22Rv1 (cell line): Measurements from ENCODE around the gene TMEM259.
A peak's percentile ranks its signal among the peaks of the same experiment; 100 is the strongest.

Source experiments
- H3K27ac ChIP-seq: fragments of 450-650 bp; 2 replicates; pipeline ENCODE4 v1.5.1; 2017
- ZFX ChIP-seq: fragments of 450-650 bp; IDR thresholded peaks from 2 replicates; pipeline ENCODE4 v1.6.1; 2017; ENCODE audit warnings: antibody characterized with exemption, borderline replicate concordance
- TF ChIP-seq, protein P1 (sequence below): fragments of 450-650 bp; IDR thresholded peaks from 2 replicates; pipeline ENCODE4 v1.5.1; 2017; ENCODE audit warnings: mild to moderate bottlenecking

TMEM259 gene

DNA sequence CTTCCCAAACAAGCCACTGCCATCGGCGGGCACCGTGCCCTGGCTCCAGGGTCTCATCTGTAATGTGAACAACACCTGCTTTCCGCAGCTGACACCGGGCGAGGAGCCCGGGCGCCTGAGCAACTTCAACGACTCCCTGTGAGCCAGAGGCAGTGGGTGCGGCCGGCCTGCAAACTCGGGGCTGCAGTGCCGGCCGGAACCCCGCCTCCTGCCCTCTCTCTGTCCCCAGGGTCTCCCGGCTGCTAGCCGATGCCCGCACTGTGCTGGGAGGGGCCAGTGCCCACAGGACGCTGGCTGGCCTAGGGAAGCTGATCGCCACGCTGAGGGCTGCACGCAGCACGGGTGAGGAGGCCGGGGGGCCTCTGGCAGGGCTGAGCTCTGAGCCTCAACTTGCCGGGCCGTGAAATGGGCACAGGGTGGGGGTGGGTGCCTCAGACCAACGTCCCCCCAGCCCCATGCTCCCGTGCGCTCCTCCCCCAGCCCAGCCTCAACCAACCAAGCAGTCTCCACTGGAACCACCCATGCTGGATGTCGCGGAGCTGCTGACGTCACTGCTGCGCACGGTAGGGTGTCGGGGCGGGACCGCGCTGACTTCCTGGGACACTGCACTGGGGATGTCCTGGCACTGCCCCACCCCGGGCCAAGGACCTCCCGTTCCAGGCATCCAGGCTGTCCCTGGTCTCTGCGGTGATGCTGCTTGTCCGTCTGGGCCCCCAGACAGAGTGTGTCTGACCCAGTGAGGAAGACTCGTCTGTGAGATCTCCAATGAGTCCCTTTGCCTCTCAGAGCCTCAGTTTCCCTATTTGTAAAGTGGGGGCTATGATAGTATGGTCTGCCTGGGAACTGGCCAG lies 21.1 kb upstream of the TMEM259 start:
- TF ChIP-seq, protein P1, sequence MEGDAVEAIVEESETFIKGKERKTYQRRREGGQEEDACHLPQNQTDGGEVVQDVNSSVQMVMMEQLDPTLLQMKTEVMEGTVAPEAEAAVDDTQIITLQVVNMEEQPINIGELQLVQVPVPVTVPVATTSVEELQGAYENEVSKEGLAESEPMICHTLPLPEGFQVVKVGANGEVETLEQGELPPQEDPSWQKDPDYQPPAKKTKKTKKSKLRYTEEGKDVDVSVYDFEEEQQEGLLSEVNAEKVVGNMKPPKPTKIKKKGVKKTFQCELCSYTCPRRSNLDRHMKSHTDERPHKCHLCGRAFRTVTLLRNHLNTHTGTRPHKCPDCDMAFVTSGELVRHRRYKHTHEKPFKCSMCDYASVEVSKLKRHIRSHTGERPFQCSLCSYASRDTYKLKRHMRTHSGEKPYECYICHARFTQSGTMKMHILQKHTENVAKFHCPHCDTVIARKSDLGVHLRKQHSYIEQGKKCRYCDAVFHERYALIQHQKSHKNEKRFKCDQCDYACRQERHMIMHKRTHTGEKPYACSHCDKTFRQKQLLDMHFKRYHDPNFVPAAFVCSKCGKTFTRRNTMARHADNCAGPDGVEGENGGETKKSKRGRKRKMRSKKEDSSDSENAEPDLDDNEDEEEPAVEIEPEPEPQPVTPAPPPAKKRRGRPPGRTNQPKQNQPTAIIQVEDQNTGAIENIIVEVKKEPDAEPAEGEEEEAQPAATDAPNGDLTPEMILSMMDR, result no peak
- TF ChIP-seq ZFX, result no peak
- H3K27ac ChIP-seq, result no peak overlapping the region

DNA sequence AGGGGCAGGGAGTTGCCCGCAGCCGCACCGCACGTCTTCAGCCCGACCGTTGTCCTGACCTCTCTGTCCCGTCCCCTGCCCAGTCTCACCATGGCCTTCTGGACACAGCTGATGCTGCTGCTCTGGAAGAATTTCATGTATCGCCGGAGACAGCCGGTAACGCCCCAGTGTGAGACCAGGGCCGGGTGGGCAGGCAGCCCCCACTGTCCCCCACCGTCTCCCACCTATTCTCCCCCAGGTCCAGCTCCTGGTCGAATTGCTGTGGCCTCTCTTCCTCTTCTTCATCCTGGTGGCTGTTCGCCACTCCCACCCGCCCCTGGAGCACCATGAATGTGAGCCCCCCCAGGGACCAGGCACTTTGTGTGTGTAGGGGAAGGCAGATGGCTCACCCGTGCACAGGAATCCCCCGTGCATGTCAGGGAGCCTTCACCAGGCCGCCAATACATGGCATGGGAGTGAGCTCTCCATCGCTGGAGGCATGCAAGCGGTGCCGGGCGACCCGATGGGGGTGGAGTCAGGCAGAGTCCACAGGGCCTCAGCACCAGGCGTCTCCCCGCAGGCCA lies 20.4 kb upstream of the TMEM259 start:
- peak overlapping the region; percentile 80 for H3K27ac ChIP-seq
- TF ChIP-seq ZFX, result no peak
- TF ChIP-seq, protein P1, result no peak

DNA sequence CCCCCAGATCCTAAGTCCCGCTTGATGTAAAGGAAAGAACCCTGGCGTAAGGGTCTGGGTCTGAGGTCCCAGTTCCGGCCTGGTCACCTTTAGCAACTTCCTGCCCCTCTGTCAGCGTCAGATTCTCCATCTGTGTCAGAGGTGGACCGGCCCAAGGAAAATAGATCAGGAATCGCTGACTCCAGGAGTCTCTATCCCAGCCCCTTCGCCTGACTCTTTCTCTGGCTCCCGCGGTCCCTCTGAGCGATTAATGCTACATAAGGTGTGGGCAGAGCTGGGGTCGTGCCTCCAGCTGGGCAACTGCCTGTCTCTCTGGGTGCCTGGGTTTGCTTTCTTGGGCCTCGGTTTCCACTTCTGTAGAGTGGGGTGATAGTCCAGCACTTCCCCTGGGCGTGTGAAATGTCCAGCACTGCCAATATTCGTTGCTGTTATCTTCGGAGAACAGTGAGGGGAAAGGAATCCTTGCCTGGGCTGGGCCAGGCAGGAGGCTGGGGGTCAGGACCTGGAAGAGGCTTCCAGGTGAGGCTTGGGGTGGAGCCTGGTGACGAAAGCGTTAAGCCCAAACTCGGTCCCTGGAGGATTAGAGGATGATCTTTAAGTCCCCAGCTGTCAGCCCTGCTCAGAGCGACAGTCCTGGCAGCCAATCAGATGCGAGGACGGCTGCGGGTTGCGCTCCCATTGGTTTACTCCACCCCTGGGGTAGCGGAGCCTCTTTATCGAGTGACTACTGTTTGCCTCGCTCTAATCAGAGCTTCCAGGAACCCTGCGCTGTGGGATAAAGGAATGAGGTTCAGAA lies 19.8 kb upstream of the TMEM259 start:
- TF ChIP-seq, protein P1, result no peak
- TF ChIP-seq ZFX, result no peak
- peak overlapping the region; percentile 80 for H3K27ac ChIP-seq

DNA sequence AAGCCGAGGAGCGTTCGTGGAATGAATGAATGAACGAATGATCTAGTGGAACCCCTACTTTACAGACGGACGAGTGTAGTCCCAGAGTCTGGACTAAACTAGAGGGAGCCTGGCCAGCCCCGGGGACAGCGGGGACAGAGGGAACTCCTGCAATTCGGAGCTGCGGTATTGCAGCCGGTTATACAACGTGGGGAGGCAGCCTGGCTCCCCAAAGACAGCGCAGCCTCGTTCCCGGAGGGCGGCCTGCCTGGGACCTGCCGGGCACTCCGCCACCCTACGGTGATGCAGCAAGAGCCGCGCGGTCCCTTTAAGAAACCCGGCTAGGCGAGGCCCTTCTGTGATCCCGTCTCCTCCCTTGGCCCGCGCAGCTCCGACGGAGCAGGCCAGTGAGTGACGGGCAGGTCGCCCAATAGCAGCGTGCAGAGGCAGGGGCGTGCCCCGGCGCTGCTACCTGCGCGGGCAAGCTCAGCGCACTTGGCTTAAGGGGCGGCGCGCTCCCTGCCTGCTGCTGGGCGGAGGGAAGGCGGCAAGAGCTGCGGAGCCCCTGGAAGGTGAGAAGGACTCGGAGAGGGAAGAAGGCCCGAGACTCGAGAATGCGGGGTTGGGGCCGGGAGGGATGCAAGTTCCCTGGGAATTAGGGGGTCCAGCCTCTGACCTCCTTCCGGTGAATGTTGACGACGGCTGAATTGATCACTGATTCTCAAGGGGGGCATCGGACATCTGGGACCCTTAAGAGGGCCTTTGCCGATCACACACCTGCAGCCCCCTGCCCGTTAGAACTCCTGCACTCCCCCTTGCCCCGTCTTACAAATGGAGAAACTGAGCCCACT lies 18.9 kb upstream of the TMEM259 start, which contains the start of gene ABCA7:
TSS of gene ABCA7 (plus strand) at position 462 of the 830 bp plus-strand sequence. CDS start 1,255 bp downstream, outside the sequence.
- peak within 1 kb of the TSS; percentile 80 for H3K27ac ChIP-seq
- TF ChIP-seq ZFX, result no peak
- TF ChIP-seq, protein P1, result 0 out of 2 replicates have a peak, but pooled peaks have one; percentile 5

DNA sequence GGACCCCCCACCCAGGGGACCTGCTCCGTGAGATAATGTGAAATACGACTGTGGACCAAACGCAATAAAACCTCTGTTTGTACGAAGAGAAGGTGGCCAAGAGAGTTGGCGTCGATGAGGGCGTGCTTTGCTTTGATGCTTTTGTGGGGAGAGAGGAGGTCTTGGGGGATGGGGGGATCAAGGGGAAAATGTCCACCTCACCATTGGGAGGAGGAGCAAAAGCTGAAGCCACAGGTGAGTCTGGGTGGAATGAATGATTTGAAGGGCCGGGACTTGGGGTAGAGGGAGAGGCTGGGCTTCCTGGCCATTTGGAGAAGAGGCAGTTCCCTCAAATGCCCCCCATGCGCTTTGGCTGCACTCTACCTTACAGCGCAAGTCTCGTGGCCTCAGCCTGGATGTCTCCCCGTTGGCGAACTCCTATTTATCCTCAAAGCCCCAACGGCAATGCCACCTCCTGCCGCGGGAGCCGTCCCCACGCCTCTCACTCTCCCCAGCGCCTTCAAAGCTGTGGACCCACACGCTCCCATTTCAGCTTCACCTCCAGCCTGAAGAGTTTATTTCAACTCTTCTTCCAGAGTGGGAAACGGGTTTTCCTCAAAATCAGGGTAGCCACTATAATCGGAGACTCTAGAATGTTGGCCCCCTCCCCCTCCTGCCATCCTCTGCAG lies 18.2 kb upstream of the TMEM259 start:
- peak overlapping the region; percentile 80 for H3K27ac ChIP-seq
- TF ChIP-seq, protein P1, result no peak
- TF ChIP-seq ZFX, result no peak

DNA sequence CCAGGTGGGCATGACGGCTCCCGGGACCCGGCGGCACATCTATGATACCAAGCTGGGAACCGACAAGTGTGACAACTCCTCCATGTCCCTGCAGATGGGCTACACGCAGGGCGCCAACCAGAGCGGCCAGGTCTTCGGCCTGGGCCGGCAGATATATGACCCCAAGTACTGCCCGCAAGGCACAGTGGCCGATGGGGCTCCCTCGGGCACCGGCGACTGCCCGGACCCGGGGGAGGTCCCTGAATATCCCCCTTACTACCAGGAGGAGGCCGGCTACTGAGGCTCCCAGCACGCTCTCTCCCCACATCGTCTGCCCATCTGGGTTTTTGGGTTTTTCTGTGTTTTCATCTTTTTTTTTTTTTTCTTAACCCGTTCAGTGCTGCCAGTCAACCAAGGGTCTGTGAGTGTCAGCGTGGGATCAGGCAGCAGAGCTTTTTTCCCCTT lies 16.7 kb upstream of the TMEM259 start:
- no peak overlapping the region for H3K27ac ChIP-seq
- TF ChIP-seq, protein P1, result no peak
- no peak for TF ChIP-seq ZFX
